ENCODE results near the gene CAMK1D. TPM values are rescaled to one million over a fixed set of nuclear protein-coding genes. Genes with fewer than 3 reads are reported as not detected.

CAMK1D gene
- total RNA-seq, 3 donors from 2014 or later = 20.6 to 48.5 (median 32.8) TPM

DNA sequence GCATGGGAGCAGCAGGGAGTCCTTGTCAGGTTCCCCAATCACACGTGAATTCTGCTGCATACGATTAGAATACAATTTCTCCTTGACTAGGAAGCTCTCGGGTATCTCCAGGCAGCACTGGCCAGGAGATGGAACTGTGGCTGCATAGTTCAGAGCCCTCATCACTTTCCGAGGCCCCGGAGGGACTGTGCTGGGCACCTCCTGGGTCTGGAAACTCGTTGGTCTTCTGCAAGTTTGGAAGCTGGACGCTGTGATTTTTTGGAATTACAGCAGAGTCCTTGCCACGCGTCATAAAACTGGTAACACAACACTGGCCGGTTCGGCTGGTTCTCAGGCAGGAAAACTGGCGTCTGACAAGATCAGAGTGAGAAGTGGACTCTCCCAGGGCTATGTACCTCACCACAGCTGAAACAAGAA, 436.1 kb downstream of the CAMK1D start:
- DNase-seq = no peak
- TF ChIP-seq, protein P1, sequence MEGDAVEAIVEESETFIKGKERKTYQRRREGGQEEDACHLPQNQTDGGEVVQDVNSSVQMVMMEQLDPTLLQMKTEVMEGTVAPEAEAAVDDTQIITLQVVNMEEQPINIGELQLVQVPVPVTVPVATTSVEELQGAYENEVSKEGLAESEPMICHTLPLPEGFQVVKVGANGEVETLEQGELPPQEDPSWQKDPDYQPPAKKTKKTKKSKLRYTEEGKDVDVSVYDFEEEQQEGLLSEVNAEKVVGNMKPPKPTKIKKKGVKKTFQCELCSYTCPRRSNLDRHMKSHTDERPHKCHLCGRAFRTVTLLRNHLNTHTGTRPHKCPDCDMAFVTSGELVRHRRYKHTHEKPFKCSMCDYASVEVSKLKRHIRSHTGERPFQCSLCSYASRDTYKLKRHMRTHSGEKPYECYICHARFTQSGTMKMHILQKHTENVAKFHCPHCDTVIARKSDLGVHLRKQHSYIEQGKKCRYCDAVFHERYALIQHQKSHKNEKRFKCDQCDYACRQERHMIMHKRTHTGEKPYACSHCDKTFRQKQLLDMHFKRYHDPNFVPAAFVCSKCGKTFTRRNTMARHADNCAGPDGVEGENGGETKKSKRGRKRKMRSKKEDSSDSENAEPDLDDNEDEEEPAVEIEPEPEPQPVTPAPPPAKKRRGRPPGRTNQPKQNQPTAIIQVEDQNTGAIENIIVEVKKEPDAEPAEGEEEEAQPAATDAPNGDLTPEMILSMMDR (IDR thresholded peaks at IDR 0.05) = no peak
- no peaks in the 10 kb centered on the region for H3K4me1 ChIP-seq (ENCODE audit: low read depth)
- no peak for ATAC-seq
- intact Hi-C loops (cut with DNase I, micrococcal nuclease) = no loop called here
- H3K9me3 ChIP-seq = no peaks in the 10 kb centered on the region
- H3K36me3 ChIP-seq (ENCODE audit: low read depth) = no peaks in the 10 kb centered on the region
- H3K4me3 ChIP-seq = no peak overlapping the region

DNA sequence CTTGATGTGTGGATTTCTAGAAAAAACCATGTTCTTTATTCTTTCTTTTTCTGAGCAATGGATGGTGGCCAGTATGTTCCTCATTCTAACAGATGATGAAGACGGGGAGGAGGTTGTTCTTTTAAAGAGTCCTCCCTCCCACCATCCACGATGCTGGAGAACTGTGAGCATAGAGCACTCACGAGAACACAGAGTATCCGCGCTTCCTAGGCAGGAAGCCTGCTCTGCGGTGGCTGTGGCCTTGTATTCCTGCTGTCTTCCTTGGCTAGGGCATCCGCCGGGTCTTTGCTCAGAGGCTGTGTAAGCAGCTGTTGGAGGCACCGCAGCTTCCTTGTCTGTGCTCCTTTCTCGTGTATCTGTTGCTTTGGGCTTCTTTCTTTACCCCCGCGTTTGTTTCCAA, 437.9 kb downstream of the CAMK1D start:
- Histone ChIP-seq H3K4me3 (no peak overlapping the region), H3K36me3 (ENCODE audit: low read depth) (no peaks in the 10 kb centered on the region), H3K4me1 (ENCODE audit: low read depth) (no peaks in the 10 kb centered on the region), H3K9me3 (no peaks in the 10 kb centered on the region)
- TF ChIP-seq, protein P1 (IDR thresholded peaks at IDR 0.05) = no peak
- intact Hi-C loops (cut with DNase I, micrococcal nuclease) = no loop called here
- no peak for ATAC-seq
- DNase-seq = no peak

DNA sequence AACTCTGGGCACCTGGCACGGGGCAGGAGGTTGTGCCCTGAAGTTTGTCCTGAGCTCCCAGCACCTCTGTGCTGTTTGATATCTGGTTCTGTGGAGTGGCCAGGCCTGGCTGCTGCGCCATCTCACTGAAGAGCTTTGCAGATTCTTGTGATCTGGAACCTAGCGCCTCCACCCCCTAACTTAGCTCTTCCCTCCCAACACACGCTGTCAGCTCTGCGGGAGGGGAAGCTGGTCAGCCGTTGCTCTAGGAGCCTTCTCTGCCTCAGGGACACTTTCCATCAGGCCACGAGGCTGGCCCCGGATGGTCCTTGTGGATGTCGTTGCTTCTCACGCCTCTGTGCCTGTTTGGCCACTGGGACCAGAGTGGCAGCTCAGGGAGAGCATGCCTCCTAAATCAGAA, 438.9 kb downstream of the CAMK1D start:
- H3K4me1 ChIP-seq (ENCODE audit: low read depth) = no peaks in the 10 kb centered on the region
- no peak overlapping the region for H3K4me3 ChIP-seq
- intact Hi-C loops (cut with DNase I, micrococcal nuclease) = no loop called here
- no peaks in the 10 kb centered on the region for H3K36me3 ChIP-seq (ENCODE audit: low read depth)
- TF ChIP-seq, protein P1 (IDR thresholded peaks at IDR 0.05) = no peak
- DNase-seq (no peak), ATAC-seq (no peak)
- no peaks in the 10 kb centered on the region for H3K9me3 ChIP-seq

DNA sequence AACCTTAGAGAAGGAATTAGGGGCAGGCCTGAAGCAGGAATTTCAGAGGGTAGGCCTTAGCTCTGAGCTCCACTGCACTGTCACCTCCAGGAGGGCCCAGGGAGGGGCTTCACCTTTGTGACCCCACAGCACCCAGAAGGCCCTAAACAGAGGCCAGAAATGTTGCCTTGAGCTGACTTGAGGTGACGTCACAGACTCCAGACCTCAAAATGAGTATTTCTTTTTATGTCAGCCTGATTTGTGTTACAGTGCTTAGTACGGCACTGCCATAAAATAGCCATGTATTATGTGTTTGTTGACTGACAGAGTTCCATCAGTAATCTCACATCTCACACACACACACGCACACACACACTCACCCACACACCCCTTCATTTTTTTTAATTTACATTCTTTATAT, 440.9 kb downstream of the CAMK1D start:
- no peaks in the 10 kb centered on the region for H3K9me3 ChIP-seq

DNA sequence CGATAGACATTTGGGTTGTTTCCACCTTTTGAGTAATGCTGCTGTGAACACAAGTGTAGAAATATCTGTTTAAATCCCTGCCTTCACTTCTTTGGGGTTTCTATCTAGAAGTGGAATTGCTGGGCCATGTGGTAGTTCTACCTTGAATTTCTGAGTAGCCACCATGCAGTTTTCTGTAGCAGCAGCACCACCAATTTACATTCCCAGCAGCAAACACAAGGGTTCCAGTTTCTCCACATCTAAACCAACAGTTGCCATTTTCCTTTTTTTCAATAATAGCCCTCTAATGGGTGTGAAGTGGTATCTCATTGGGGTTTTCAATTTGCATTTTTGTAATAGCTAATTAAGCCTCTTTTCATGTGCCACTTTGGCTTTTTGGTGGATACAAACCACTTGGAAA, 442.4 kb downstream of the CAMK1D start:
- DNase-seq (no peak), ATAC-seq (no peak)
- TF ChIP-seq, protein P1 (IDR thresholded peaks at IDR 0.05) = no peak
- no peaks in the 10 kb centered on the region for H3K36me3 ChIP-seq (ENCODE audit: low read depth)
- H3K9me3 ChIP-seq = no peaks in the 10 kb centered on the region
- no peak overlapping the region for H3K4me3 ChIP-seq
- H3K4me1 ChIP-seq (ENCODE audit: low read depth) = no peaks in the 10 kb centered on the region
- intact Hi-C loops (cut with DNase I, micrococcal nuclease) = no loop called here

More for the DNA sequence above, 440.9 kb downstream of the CAMK1D start:
- no peak overlapping the region for H3K4me3 ChIP-seq
- ATAC-seq (no peak), DNase-seq (no peak)
- intact Hi-C loops (cut with DNase I, micrococcal nuclease) = no loop called here
- H3K4me1 ChIP-seq (ENCODE audit: low read depth) = no peaks in the 10 kb centered on the region
- H3K36me3 ChIP-seq (ENCODE audit: low read depth) = no peaks in the 10 kb centered on the region
- TF ChIP-seq, protein P1 (IDR thresholded peaks at IDR 0.05) = no peak

Measured in mucosa of descending colon (tissue), 3 donors.